Lung microvascular endothelial cell (primary cell): Measurements from ENCODE around the gene FOXP1. TPM values are rescaled to one million over a fixed set of nuclear protein-coding genes. Genes with fewer than 3 reads are reported as not detected.

ENCODE experiments used
- DNase-seq, 2 donors: peaks; one replicate each; pipeline versions ENCODE4 v3.0.0 to v3.0.0-alpha.2; 2010; ENCODE audit warnings: low read depth in 2 of 2
- total RNA-seq: library from RNA; depleted of rRNA; stranded (reverse); fragments of >200 nt; gene quantifications from 2 replicates; pipeline ENCODE4 v1.2.1, GENCODE V29; 2014

FOXP1 gene
- total RNA-seq, 1 donor from 2014 or later, result 75.2 TPM

DNA sequence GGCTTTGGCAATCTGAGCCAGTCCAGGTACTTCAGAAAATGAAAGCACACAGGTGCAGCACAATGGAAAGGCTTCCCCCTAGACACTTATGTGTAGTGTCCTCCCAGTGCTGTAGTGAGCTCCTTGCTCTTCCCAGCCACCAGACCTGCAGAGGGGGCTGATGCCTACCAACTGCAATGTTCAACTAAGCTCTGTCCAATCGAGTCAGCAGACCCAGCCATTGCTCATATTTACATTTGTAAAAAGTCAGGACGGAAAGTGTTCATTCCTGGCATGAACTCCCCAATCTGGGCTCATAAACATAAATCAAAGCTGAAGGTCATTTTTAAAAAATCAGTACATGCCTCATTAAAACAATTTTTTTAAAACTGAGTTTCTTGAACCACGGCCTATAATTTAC lies 73.0 kb downstream of the FOXP1 start:
- DNase-seq, result peak; percentile 78 to 82

DNA sequence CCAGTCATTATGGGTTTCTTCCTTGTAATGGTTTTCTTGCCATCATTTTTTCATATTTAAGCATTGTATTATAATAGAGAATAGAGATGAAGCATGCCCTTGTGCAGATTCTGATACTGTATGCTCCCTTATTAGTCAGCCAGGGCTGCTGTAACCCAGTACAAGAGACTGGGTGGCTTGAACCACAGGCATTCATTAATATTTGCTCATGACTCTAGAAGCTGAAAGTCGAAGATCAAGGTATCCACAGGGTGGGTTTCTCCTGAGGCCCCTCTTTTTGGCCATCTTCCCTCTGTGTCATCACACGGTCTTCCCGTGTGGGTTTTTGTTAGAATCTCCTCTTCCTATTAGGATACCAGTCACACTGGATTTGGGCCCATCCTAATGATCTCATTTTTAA lies 74.5 kb downstream of the FOXP1 start:
- no peak for DNase-seq

DNA sequence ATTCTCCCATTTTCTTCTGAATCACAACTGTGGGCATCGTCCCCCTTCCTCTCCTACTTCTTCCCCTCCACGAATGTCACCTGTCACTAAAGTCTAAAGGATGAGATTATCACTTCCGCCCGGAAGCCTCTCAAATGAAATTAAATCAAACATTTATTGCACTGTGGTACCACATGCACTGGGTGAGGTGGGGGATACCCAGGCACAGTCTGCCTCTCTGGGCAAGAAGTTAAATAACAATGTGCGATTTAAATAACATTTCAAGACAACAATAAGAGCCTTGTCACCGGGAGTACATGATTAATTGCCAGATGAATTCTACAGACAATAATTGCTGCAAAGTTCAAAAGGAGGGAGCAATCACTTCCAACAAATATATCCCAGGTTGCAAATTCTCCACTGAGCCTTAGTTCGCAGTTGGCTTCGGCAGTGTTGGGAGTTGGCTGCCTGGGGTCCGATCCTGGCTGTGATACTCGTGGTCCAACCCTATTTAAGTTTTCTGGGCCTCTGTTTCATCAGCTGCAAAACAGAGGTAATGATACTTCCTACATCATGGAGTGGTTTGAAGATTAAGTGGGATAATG lies 77.7 kb downstream of the FOXP1 start:
- DNase-seq, result no peak

DNA sequence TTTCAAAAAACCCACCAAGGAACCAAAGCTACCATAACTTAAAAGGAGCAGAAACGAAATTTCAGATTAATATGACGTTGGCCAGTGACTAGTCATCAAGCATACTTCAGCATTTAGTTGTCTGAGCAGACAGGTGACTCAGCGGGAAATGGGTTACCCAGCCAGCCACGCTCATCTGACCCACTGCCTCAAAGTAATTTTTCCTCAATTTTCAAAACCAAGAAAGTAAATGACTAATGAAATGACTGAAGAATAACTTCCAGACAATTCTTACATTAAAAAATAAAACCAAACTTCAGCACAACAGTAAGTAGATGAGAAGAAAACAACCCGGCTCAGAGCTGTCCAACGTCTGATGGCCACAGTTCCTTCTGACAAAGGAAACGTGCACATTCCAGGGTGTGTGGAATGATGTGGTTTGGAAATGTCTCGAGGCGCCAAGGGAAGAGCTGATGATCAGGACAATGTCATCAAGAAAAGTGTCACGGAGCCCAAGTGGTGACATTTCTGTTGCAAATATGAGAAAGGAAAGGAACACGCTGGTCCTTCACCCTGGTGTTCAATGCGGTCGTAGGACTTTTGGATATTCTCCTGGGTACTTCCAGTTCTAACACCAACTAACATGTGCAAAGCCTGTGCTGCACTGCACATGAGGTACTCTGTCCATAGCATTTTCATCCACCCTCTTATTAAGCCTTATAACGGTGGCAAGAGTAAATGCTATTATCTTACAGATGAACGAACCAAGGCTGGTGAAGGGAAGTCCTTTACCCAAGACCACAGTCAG lies 79.1 kb downstream of the FOXP1 start:
- DNase-seq, result peak; percentile 40 to 94

DNA sequence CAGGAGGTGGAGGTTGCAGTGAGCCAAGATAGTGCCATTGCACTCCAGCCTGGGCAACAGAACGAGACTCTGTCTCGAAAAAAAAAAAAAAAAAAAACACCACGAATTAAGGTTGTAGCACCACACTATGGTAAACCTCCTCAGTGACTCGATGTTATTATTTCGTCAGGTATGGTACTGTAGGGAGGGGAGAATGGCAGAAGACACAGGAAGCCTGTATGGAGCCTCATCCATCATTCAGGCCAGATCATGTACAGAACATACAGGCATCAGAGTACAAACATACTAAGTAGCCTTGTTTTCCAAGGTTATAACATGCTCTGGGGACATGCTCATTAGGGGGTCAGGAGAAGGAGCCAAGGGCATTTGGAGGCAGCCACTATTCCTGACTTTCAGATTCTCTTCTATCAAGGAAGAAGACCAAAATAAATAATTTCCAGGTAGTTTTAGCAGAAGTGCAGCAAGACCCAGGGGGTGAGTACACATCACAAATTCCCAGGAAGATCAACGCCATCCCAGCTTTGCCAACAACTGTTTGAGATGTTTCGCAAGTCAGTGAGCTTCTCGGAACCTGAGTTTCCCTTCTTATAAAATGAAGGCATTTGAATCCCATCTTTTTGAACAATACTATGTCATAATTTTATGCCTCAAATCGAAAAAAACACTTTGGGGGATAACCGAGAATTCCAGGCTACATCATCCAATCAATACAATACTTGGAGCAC lies 79.8 kb downstream of the FOXP1 start:
- DNase-seq, result peak in 1 of 2 donors; percentile 37

DNA sequence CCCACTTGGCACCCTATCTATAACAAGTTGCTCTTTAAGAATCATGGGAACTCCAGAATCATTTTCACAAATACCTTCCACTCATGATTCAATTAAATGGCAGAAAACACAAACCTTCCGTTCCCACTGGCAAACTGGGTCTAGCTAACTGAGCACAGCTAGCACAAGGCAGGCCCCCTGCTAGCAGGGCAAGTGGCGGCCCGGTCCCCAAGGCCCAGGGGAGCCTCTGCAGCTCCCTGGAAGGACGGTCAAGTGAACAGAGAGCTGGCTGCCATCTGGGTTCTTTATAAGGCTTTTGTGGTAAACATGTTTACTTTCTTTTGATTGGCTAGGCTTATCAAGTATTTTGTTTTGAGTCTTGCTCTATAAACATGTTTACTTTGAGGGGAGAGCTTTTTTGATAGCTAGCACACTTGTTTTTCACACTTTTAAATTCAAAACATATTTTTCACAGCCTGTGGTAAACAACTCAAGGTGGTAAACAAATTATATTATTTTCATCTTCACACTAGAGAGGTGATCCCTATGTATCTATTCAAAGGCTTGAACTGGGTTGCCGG lies 81.4 kb downstream of the FOXP1 start:
- no peak for DNase-seq

DNA sequence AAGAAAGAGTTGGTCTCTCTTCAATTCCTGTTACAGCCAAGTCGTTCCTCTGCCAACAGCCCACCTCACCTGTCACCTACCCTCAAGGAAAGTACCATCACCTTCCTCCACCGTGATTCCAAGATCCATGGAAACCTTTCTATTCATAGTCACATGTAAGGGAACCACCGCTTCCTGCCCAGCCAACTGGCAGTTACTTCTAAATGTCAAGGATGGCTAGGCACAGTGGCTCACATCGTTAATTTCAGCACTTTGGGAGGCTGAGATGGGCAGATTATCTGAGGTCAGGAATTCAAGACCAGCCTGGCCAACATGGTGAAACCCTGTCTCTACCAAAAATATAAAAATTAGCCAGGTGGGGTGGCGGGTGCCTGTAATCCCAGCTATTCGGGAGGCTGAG lies 82.8 kb downstream of the FOXP1 start:
- no peak for DNase-seq

DNA sequence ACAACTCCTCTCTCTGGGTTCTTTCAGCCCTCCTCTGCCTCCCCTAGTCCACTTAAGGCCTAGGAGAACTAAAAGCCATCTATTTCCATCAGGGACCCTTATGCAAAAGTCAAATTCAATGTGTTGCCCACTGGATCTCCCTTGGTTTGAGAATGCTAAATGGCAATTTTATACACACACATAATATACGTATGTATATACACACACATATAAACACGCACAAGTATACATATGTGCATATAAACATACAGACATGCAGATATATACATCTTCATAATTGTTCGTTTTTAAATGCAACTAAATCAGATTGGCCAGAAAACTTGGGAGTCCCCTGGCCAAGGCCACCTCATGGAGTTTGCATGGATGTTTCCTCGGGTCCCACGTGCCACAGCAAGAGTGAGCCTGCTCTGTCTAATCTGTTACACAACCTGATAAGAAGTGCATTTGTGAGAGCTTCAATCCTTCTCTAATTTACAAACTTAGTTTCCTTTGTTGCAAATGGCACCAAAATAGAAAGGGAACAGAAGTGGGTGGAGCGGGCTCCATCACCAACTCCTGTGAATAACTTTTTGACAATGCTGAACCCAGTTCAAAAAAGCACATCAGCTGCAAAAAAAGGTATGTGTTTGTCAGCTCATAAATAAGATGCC lies 84.2 kb downstream of the FOXP1 start:
- no peak for DNase-seq

DNA sequence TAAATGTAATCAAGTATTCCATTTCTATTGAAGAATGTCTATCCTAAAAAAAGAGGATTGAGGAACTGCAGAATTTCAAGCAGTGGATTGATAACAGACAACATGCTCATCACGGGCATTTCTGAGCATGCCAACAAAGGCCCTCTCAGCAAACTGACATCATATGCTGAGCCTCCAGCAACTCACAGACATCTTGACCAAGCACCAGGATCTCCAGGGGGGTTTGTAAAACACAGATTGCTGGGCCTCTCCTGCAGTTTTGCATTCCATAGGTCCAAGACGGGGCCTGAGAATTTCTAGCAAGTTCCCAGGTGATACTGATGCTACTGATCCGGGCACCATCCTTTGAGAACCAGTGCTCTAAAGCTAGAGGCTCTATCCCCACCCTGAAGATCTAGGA lies 85.0 kb downstream of the FOXP1 start:
- DNase-seq, result no peak

DNA sequence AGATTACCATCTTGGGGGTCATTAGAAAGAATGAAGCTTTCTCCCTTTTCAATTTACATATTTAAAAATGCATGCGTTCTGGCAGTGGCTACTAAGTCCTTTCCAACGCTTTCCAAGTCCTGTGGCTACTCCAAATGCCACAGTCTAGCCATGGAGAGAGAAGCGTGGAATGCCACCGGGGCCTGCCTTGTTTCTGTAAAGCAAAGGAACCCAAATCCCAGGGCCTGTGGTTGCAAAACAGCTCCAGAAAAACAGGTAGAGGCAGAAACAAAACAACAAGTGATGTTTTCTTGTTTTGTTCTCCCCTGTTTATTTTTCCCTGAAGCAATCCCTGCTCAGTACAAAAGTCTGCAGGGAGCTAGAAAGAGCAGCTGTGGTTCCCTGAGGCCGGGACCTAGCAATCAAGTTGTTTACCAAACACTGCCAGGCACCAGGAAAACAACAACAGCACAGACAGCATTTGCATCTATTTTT lies 85.5 kb downstream of the FOXP1 start:
- no peak for DNase-seq

DNA sequence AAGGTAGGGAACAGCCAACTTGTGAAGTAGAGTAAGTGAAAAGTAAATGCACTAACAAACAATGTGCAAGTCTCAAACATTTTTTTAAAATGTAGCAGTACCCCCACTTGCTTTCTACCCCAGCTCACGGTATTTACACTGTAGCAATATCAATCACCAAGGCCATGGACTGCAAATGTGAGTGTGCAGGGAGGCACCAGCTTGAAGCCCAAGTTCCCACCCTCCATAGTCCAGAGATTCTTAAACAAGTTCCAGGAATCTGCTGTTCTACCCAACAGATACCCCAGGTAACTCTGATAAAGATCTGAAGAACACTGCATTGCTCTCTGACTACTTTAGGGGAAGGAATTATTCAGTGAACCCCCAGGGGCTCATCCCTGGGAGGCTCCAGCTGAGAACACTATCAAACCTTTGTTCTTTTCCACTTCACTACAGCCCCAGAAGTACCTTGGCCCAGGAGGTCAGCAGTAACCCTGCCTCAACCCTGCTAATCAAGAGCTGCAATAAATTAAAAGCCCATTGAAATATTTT lies 86.1 kb downstream of the FOXP1 start:
- DNase-seq, result no peak

DNA sequence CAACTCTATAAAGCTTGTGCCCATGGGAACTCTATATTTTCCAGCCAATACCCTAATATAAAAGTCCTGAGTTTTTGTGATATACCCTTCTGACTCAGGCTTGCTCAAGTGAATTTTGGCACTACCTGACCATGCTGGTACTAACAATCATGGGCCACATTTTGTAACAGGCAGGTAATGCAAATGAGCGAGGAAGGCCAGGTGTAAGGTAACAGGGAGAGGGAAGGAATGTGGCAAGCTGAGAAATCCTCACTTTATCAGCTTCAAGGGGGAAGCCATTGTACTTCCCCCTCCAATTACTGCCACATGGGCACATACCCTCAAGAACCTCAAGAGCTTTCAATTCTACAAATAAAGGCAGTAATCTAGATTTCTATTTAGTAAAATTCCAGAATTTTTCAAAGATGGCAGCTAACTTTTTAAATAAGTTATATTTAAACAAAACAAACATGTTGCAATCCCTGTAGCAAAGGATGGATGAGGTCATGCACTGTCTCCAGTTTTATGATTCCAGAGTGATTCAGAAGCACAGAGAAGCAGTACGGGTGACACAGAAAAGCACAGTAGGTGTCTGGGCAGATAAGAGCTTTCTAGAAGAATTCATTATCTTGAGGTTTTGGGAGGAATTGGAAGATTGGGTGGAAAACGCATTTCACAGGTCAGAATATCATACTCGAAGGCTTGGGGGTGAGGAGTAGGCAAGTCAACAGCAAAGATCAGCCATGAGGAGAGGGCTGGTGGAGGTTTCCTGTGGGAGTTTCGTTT lies 87.6 kb downstream of the FOXP1 start:
- peak; percentile 47 to 74 for DNase-seq

DNA sequence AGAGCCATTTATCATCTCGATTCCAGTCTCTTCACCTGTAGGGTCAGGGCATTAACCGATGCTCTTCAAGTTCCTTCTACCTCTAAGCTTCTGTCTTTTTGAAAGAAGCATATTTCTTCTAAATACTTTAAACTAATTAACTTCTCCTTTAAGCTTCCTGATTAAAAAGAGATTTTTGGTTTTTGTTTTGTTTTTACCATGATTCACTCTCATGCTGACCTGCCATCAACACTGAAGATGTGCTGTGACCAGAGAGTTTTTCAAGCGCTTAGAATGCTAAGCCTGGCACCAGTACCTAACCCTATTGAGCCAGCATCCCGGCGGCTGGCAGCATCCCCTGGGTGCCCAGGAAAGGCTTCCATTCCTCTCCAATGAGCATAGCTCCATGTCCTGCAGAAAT lies 89.3 kb downstream of the FOXP1 start:
- no peak for DNase-seq

DNA sequence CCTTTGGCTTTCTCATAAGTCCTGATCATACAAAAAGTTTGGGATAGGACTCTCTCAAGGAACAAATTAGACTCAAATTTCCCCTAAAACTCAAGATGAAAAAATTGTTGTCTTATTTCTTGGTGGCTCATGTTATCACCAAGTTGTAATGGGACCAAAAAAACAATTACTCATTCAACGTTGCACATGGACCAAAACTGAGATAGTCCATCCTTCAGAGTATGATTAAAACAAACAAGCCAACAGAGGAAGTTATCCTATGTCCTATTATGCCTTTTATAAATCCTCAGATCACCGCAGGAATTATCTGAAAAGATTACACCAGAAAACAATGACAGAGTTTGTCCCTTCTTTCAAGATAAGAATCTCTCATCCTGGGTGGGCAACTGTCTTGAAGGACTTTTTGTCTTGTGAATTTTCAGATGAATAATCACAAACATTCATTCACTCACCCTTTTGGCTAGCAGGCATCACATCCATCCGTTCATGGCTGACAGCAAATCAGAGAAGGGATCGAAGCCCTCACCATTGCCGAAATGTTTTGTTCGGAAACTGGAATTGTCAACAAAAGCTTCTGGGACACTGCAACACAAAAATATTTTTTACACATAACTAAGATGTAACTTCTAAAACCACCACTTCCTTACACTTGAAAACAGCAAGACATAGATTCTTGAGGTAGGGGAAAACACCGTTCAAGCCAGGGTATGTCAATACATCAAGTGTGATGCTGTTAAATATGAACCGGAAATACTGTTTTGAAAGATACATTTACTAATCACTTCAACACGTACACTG lies 90.4 kb downstream of the FOXP1 start:
- DNase-seq, result no peak

DNA sequence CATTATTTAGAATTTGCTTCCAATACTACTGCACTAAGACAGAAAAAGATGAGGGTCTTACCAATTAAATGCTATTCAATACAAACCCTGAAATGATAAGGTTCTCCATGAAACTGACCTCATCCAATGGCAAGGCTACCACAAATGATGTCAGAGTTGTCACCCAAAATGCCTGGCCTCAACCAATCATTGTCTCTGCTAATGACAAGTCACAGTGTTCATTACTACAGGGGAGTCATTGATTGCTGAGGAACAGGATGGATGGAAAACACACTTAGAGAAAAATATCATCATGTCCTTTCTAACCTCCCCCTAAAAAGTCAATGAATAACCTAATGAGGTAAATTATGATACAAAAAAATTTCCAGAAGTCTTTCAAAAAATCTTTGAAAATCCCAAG lies 91.0 kb downstream of the FOXP1 start:
- DNase-seq, result no peak

DNA sequence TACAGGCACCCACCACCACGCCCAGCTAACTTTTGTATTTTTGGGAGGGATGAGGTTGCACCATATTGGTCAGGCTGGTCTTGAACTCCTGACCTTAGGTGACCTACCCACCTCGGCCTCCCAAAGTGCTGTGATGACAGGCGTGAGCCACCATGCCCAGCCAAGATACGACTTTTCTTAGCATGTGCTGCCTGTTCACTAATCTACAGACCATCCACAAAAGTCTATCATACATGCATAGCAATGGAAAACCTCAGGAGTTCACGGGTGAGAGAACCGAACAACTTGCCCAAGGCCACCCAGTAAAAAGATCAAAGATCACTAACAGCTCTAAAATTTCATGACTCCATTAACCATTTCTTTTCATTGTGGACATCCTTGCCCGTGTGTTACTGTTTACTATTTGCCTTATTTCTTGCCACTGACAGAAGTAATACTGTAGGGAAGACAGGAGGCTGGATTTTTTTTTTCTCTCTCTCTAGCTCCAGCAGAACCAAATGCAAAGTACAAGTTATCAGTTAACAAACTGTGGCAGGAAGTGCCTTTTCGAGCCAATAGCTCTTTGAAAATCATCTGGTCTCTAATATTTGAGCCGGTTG lies 92.3 kb downstream of the FOXP1 start:
- no peak for DNase-seq

DNA sequence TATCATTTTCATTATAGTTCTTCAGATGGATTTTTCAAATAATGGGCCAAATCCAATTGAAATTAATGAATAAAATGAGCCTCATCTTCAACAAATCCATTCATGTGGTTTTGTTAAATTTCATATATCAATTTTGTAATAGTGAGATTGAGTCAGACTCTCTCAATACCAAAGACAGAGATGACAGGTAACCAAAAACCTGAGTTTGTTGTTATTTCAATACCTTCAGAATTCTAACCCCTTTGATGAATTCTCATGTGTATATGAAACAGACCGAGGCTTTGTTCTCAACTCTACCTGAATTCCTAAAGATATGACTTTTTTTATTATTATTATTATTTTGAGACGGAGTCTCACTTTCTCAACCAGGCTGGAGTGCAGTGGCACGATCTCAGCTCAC lies 92.8 kb downstream of the FOXP1 start:
- DNase-seq, result no peak

DNA sequence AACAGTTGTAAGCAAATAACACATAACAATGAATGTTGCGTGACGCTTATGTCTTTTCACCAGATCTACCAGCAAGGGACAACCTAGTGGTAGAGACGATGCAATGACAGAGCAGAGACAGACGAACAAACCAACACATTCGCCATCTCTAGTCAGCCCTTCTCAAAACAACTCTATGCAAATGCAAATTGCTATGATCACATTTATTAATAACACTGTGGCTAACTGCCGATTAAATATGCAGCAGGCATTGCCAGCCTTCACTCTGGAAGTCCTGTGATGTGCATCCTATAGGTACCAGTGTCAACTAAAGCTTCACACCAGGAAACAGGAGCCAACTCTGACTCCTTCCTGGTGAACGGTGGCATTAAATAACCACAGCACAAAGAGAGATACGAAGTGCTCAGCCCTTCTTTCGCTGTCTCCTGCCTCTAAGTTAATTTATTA lies 94.2 kb downstream of the FOXP1 start:
- DNase-seq, result no peak

DNA sequence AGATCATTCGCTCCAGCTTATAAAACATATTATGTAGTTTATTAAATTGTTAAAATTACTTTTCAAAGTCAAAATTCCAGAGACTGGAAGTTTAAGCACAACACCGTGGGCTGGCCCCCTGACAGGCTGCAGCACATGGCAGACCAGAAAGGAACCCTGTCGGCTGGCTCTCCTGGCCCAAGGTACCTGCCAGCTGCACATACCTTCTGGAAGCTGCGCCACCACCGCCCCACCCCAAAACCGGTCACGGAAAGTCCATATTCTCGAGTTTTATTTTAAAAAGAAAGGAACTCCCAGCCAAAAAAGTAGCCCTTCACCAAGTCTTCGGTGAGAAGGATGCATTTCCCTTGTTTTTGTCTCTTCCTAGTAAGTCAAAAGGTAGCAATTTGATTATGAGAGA lies 94.6 kb downstream of the FOXP1 start:
- DNase-seq, result no peak
